Liver (tissue), 9 donors: Measurements from ENCODE around the gene MRAP. TPM values are rescaled to one million over a fixed set of nuclear protein-coding genes. Genes with fewer than 3 reads are reported as not detected.
A peak's percentile ranks its signal among the peaks of the same experiment; 100 is the strongest.
"Not testable (repeated sequence)": the region's sequence is repeated elsewhere in the genome, so short reads cannot be mapped to it uniquely, and the experiment has no call there.

Source experiments
- DNase-seq: peaks from one replicate; pipeline ENCODE4 v3.0.0-alpha.2; 2017; ENCODE audit warnings: low spot score
- H3K27ac ChIP-seq, 2 donors: one replicate each; pipeline ENCODE4 v1.7.0; 2013; ENCODE audit warnings: inconsistent platforms in 2 of 2, low read length in 2 of 2, control low read depth in 1 of 2, low read depth in 1 of 2, mild to moderate bottlenecking in 1 of 2
- H3K27me3 ChIP-seq, 4 donors: one replicate each; pipeline versions ENCODE4 v1.6.1 to v1.7.0; 2013; ENCODE audit warnings: low read length in 3 of 4, inconsistent platforms in 1 of 4, mild to moderate bottlenecking in 1 of 4, moderate library complexity in 1 of 4; ENCODE audit not compliant: control insufficient read depth in 4 of 4, insufficient read depth in 4 of 4
- H3K36me3 ChIP-seq, 4 donors: one replicate each; pipeline versions ENCODE4 v1.6.1 to v1.7.0; 2013; ENCODE audit warnings: low read length in 3 of 4, mild to moderate bottlenecking in 3 of 4, low read depth in 1 of 4, moderate library complexity in 1 of 4; ENCODE audit not compliant: control insufficient read depth in 4 of 4, insufficient read depth in 3 of 4
- H3K4me1 ChIP-seq, 4 donors: one replicate each; pipeline versions ENCODE4 v1.6.1 to v1.7.0; 2013; ENCODE audit warnings: low read length in 3 of 4, mild to moderate bottlenecking in 3 of 4, moderate library complexity in 1 of 4; ENCODE audit not compliant: control insufficient read depth in 4 of 4, insufficient read depth in 4 of 4
- H3K4me3 ChIP-seq, 3 donors: one replicate each; pipeline versions ENCODE4 v1.6.1 to v1.7.0; 2013; ENCODE audit warnings: low read length in 3 of 3, control low read depth in 1 of 3, low read depth in 1 of 3, mild to moderate bottlenecking in 1 of 3
- H3K9ac ChIP-seq, 2 donors: one replicate each; pipeline ENCODE4 v1.7.0; 2013; ENCODE audit warnings: low read length in 2 of 2, mild to moderate bottlenecking in 2 of 2, moderate library complexity in 2 of 2, control low read depth in 1 of 2, low read depth in 1 of 2
- H3K9me3 ChIP-seq, 4 donors: one replicate each; pipeline versions ENCODE4 v1.6.1 to v1.7.0; 2013; ENCODE audit warnings: low read length in 3 of 4; ENCODE audit not compliant: control insufficient read depth in 4 of 4
- EGR1 ChIP-seq, 2 donors: IDR thresholded peaks; 2 replicates each; pipeline ENCODE4 v1.6.1; 2016 to 2018; ENCODE audit warnings: antibody characterized with exemption in 2 of 2, low read depth in 2 of 2
- HNF4G ChIP-seq: IDR thresholded peaks from 2 replicates; pipeline ENCODE4 v1.6.1; 2016; ENCODE audit warnings: antibody characterized with exemption
- JUND ChIP-seq, 2 donors: IDR thresholded peaks; 2 replicates each; pipeline ENCODE4 v1.6.1; 2016; ENCODE audit warnings: antibody characterized with exemption in 2 of 2
- NR2F2 ChIP-seq: IDR thresholded peaks from 2 replicates; pipeline ENCODE4 v1.6.1; 2016; ENCODE audit warnings: antibody characterized with exemption
- RAD21 ChIP-seq, 2 donors: IDR thresholded peaks; 2 replicates each; pipeline ENCODE4 v1.6.1; 2016; ENCODE audit warnings: antibody characterized with exemption in 2 of 2, mild to moderate bottlenecking in 2 of 2
- RXRA ChIP-seq, 2 donors: IDR thresholded peaks; 2 replicates each; pipeline ENCODE4 v1.6.1; 2017 to 2018; ENCODE audit warnings: antibody characterized with exemption in 2 of 2, mild to moderate bottlenecking in 1 of 2
- TAF1 ChIP-seq: conservative IDR thresholded peaks from 2 replicates; pipeline ENCODE4 v1.6.1; 2016; ENCODE audit warnings: antibody characterized with exemption, mild to moderate bottlenecking
- WGBS: extraction: QIAGEN DNeasy Blood & Tissue Kit; methylation state at CpG from one replicate; pipeline ENCODE4 v1.1.7; 2013; 5-methylcytosine and 5-hydroxymethylcytosine counted together
- polyA plus RNA-seq, 2 donors: library from polyadenylated mRNA; stranded (reverse) in 1 of 2; unstranded in 1 of 2; fragments of 200-250 nt in 1 of 2; fragments of >200 nt in 1 of 2; fragmentation: Nextera tagmentation in 1 of 2; extraction: Ambion mirVana in 1 of 2; gene quantifications; one replicate each; pipeline versions ENCODE4 v1.2.1 to v1.2.3, GENCODE V29; 2013 to 2015
- total RNA-seq, 2 donors: library from RNA; depleted of rRNA; stranded (reverse); fragments of >200 nt; gene quantifications; one replicate each; pipeline ENCODE4 v1.2.3, GENCODE V29; 2014
- TF ChIP-seq, protein P1 (sequence below): IDR thresholded peaks from 2 replicates; pipeline ENCODE4 v1.6.1; 2016; ENCODE audit warnings: antibody characterized with exemption
- TF ChIP-seq, protein P2 (sequence below): IDR thresholded peaks from 2 replicates; pipeline ENCODE4 v1.6.1; 2016; ENCODE audit warnings: antibody characterized with exemption
- TF ChIP-seq, protein P3 (sequence below): fragments of 150-350 bp; IDR thresholded peaks from 2 replicates; pipeline ENCODE4 v1.5.1; 2017; ENCODE audit warnings: improper control_type of control experiment, low read depth, low read length; ENCODE audit not compliant: missing input control
- donor health status: healthy.
- donor health status: healthy.
- donor health status: healthy.
- donor health status: healthy.
- donor health status: healthy.

Gene MRAP
- total and polyA plus RNA-seq, 4 donors: 0.17 to 0.79 TPM; not detected in 2

DNA sequence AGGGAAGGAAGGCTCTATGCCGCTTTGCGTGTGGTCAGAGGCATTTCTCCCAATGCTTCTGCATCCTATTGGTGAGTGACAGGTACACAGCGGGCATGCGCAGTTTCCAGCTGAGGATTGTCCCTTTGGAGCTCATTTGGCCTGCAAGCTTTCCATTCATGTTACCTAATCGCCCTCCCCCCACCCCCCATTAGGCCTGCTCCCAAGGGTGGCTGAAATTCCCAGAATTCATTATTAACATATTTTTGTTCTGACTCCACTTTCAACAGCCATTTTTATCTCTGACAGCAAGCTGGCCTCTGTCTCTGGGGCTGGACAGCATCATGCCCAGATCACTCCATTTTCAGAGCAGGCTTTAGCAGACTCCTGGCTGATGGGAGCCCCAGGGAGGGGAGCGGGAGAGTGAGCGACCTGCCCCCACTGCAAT lies 45.4 kb upstream of the MRAP start (continued):
- no peak for TF ChIP-seq TAF1
- TF ChIP-seq, protein P1, sequence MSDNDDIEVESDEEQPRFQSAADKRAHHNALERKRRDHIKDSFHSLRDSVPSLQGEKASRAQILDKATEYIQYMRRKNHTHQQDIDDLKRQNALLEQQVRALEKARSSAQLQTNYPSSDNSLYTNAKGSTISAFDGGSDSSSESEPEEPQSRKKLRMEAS: no peak
- TF ChIP-seq, protein P2, sequence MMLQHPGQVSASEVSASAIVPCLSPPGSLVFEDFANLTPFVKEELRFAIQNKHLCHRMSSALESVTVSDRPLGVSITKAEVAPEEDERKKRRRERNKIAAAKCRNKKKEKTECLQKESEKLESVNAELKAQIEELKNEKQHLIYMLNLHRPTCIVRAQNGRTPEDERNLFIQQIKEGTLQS: no peak

DNA sequence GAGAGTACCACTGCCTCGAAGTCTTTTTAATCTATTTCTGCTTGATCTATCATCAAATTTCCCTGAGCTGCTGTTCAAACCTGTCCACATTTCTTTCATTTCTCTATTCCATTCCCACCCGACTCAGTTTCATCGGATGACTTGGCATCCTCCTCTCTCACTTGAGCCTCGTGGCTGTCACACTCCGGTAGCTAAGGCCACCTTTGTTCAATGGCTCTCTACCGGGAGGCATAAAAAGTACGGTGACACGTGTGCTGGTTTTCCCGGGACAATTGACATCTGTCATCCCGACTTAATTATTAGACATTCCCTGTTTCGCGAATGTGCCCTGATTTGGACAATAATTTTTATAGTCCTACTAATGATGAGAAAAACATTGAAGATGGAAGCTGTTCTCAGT lies 42.4 kb upstream of the MRAP start:
- Histone ChIP-seq H3K4me3 (no peak overlapping the region), H3K9ac (no peak overlapping the region), H3K4me1 (no peaks in the 10 kb centered on the region), H3K36me3 (no peaks in the 10 kb centered on the region), H3K27ac (peak overlapping the region in 1 of 2 donors; percentile 19), H3K27me3 (no peaks in the 10 kb centered on the region), H3K9me3 (no peaks in the 10 kb centered on the region)
- 81% methylated on average over 12 of the region's 12 CpGs for WGBS
- TF ChIP-seq JUND (IDR thresholded peaks at IDR 0.05): no peak
- DNase-seq: no peak

DNA sequence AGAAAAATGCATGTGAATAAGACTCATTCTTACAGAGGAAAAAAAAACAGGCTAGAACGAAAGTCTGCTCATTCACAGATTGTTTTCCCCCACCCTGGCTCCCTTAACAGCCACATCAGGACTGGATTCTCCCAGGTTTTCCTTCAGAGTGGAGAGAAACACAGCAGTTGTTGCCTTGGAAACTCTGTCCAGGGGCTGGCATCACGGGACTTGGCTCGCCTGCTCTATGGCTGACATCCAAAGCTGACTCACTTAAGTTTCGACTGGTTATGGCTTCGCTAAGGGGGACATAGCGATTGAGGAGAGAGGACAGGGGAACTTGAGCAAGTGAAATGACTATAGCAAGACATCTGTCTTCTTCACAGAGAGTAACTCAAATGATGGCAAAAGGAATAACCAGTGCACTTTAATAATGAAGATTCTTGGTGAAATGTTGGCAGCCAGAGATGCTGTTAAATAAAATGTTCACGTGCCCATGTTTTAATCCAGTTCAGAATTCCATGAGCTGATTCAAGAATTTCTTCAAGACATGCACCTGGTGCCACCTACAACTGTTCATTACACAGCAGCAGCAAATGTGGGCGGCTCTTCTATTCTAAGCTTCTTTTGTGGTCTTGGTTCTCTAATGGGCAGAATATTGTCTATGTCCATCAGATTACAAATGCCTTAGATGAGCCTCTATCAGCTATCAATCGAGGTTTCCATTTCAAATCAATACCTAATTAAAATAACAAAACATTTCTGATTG lies 41.6 kb upstream of the MRAP start:
- H3K4me1 ChIP-seq: no peaks in the 10 kb centered on the region
- H3K27ac ChIP-seq: peak overlapping the region in 1 of 2 donors; percentile 19
- H3K9ac ChIP-seq: no peak overlapping the region
- no peaks in the 10 kb centered on the region for H3K9me3 ChIP-seq
- no peak for DNase-seq
- H3K4me3 ChIP-seq: no peak overlapping the region
- no peak for TF ChIP-seq NR2F2
- TF ChIP-seq EGR1 (IDR thresholded peaks at IDR 0.05; ENCODE audit: low read depth in 2 of 2): no peak
- TF ChIP-seq RXRA (IDR thresholded peaks at IDR 0.05): no peak
- peak in 1 of 2 donors; percentile 7 for TF ChIP-seq RAD21 (IDR thresholded peaks at IDR 0.05)
- no peaks in the 10 kb centered on the region for H3K36me3 ChIP-seq
- H3K27me3 ChIP-seq: no peaks in the 10 kb centered on the region
- WGBS: 41% methylated on average over 9 of the region's 9 CpGs

DNA sequence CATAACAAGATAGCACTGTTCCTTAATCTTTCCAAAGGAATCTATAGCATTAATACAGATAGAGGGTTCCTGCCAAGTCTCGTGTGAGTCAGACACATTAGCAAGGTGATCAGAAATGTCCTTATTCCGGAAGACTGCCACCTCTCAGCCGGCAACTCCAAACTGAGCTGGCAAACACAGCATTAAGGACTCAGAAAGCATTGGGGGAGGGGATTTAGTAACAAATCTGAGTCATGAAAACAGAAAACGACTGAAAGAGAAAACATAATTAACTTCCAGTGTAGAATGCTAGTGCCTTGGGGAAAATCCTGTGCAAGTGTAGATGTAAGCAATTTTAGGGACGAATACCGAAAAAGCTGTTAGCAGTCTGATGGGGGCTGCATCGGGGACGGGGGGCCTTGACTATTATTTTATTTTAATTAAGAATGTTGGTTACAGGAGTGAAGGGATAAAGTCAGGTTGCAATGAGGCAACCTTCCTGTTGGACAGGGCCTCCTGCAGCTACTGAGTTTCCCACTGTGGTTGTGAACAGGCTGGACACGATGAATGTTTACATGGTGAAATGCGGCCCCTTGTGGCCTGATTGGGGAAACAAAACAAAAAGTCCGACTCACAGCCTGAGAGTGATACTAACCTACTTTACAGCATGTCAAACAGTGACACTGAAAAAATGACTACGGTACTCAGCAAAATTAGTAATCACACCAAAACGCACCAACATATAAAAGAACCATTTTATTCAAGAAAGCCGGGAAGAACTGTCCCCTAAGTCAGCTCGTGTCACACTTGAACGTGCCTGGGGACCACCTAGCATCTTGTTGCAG lies 40.5 kb upstream of the MRAP start:
- no peak overlapping the region for H3K9ac ChIP-seq
- H3K27me3 ChIP-seq: no peaks in the 10 kb centered on the region
- no peaks in the 10 kb centered on the region for H3K9me3 ChIP-seq
- no peaks in the 10 kb centered on the region for H3K36me3 ChIP-seq
- WGBS: 47% methylated on average over 16 of the region's 16 CpGs
- no peak overlapping the region for H3K27ac ChIP-seq
- DNase-seq: peak; percentile 75
- TF ChIP-seq HNF4G (no peak), RAD21 (IDR thresholded peaks at IDR 0.05) (peak; percentile 93 to 96)
- TF ChIP-seq, protein P3, sequence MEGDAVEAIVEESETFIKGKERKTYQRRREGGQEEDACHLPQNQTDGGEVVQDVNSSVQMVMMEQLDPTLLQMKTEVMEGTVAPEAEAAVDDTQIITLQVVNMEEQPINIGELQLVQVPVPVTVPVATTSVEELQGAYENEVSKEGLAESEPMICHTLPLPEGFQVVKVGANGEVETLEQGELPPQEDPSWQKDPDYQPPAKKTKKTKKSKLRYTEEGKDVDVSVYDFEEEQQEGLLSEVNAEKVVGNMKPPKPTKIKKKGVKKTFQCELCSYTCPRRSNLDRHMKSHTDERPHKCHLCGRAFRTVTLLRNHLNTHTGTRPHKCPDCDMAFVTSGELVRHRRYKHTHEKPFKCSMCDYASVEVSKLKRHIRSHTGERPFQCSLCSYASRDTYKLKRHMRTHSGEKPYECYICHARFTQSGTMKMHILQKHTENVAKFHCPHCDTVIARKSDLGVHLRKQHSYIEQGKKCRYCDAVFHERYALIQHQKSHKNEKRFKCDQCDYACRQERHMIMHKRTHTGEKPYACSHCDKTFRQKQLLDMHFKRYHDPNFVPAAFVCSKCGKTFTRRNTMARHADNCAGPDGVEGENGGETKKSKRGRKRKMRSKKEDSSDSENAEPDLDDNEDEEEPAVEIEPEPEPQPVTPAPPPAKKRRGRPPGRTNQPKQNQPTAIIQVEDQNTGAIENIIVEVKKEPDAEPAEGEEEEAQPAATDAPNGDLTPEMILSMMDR: peak; percentile 82
- H3K4me3 ChIP-seq: no peak overlapping the region
- H3K4me1 ChIP-seq: no peaks in the 10 kb centered on the region

DNA sequence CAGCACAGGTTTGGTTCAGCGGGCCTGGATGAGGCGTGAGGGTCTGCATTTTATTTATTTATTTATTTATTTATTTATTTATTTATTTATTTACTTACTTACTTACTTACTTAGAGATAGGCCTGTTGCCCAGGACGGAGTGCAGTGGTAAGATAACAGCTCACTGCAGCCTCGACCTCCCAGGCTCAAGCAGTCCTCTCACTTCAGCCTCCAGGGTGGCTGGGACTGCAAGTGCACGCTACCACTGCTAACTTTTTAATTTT lies 39.9 kb upstream of the MRAP start:
- H3K4me3 ChIP-seq, H3K27ac ChIP-seq, H3K9me3 ChIP-seq, H3K9ac ChIP-seq, DNase-seq, H3K36me3 ChIP-seq, H3K27me3 ChIP-seq, H3K4me1 ChIP-seq: not testable (repeated sequence)
- 89% methylated on average over 5 of the region's 5 CpGs for WGBS
